Measurements from ENCODE around the gene PCSK5.

- TF ChIP-seq CTCF (conservative IDR thresholded peaks at IDR 0.05; ENCODE audit: low read depth, low read length) (no peak), EZH2 (IDR thresholded peaks at IDR 0.05; ENCODE audit: borderline replicate concordance, low read depth, low read length, poor library complexity, severe bottlenecking) (no peak)
These were observed 158.9 kb downstream of the PCSK5 start for GRCh38 chr9:76049341-76049740.

All from A673 (cell line).